IPS-15b (cell line): Measurements from ENCODE around the gene HBA2.
"Not testable (repeated sequence)": the region's sequence is repeated elsewhere in the genome, so short reads cannot be mapped to it uniquely, and the experiment has no call there.

ENCODE experiments used
- H3K27me3 ChIP-seq: one replicate; pipeline ENCODE4 v1.6.1; 2013; ENCODE audit warnings: low read length; ENCODE audit not compliant: control insufficient read depth, insufficient read depth
- H3K36me3 ChIP-seq: one replicate; pipeline ENCODE4 v1.6.1; 2013; ENCODE audit warnings: low read length; ENCODE audit not compliant: control insufficient read depth, insufficient read depth
- H3K4me1 ChIP-seq: one replicate; pipeline ENCODE4 v1.6.1; 2013; ENCODE audit warnings: mild to moderate bottlenecking, low read length; ENCODE audit not compliant: control insufficient read depth, insufficient read depth
- H3K4me3 ChIP-seq: one replicate; pipeline ENCODE4 v1.5.1; 2013; ENCODE audit warnings: low read depth, low read length
- H3K9ac ChIP-seq: one replicate; pipeline ENCODE4 v1.6.1; 2013; ENCODE audit warnings: low read depth, mild to moderate bottlenecking, low read length
- H3K9me3 ChIP-seq: one replicate; pipeline ENCODE4 v1.6.1; 2013; ENCODE audit warnings: mild to moderate bottlenecking, low read length; ENCODE audit not compliant: control insufficient read depth, insufficient read depth

The HBA2 gene

DNA sequence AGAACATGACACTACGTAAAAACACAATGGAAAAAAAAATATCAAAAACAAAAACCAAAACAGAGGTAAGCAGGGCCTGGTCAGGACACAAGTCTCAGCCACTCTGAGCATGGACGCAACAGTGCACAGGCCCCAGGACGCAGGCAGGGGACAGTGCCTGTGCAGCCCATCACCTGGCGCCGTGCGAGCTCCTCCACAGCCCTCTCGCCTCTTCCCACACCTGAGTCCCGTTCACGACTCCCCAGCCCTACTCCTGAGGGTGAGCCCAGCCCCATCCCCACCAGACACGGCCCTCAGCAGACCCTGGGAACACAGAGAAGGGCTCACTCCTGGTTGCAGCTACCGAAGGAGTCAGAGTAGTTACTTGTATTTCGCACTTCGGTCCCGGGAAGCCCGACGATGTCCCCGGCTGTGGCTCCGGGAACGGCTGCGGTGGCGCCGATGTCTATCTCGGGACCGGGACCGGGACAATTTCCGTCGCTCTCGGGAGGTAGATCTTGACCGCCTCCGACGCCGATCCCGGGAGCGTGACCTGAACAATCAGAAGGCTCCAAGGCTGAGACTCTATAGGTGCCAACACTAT is 17.0 kb downstream of the HBA2 start:
- no peak overlapping the region for H3K9ac ChIP-seq
- H3K4me1 ChIP-seq: no peaks in the 10 kb centered on the region
- H3K27me3 ChIP-seq: no peaks in the 10 kb centered on the region
- H3K4me3 ChIP-seq: no peak overlapping the region
- H3K9me3 ChIP-seq: no peaks in the 10 kb centered on the region
- peaks cover 64% of the 10 kb centered on the region for H3K36me3 ChIP-seq

DNA sequence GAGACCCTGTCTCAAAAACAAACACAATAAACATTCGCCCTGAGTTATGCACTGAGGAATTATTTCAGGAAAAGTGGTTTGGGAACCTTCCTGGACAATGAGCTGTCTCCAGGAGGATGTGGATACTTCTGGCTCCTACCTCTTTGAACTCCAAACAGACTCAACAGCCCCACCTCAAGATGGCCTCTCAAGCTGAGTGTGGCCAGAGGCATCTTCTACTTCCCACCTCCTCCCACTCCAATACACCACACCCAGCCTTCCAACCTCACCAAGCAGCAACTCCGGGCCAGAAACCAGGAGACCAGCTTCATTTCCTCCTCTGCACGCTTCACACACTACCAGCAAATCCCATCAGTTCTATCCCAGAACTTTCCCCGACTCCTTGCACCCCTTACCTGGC is 19.2 kb downstream of the HBA2 start:
- Histone ChIP-seq H3K4me1 (no peaks in the 10 kb centered on the region), H3K4me3 (no peak overlapping the region), H3K36me3 (peaks cover 78% of the 10 kb centered on the region), H3K9ac (no peak overlapping the region), H3K9me3 (no peaks in the 10 kb centered on the region), H3K27me3 (no peaks in the 10 kb centered on the region)

DNA sequence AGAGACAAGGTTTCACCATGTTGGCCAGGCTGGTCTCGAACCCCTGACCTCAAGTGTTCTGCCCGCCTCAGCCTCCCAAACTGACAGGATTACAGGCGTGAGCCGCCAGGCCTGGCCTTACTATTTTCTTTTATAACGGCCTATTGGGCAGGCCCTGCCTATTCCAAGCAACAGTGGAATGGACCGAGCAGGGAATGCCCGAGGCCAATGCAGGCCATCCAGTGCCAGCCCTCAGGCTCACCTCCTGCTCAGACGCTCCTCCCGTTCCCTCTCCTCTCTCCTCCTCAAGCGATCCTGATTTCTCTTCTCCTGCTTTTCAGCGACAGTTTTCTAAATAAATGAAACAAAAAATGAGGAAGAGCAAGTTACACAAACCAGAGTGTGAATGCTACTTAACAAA is 20.0 kb downstream of the HBA2 start:
- peaks cover 76% of the 10 kb centered on the region for H3K36me3 ChIP-seq
- H3K4me1 ChIP-seq: no peaks in the 10 kb centered on the region
- H3K27me3 ChIP-seq: no peaks in the 10 kb centered on the region
- no peak overlapping the region for H3K4me3 ChIP-seq
- no peaks in the 10 kb centered on the region for H3K9me3 ChIP-seq
- no peak overlapping the region for H3K9ac ChIP-seq

DNA sequence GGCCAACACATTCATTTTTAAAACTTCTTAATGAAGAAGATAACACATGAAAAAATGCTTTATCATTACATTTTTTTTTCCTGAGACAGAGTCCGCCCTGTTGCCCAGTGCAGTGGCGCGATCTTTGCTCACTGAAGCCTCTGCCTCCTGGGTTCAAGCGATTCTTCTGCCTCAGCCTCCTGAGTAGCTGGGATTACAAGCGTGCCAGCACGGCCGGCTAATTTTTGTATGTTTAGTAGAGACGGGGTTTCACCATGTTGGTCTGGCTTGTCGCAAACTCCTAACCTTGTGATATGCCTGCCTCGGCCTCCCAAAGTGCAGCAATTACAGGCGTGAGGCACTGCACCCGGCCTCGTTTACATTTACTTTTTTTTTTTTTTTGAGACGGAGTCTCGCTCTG is 20.8 kb downstream of the HBA2 start:
- H3K4me1 ChIP-seq: no peaks in the 10 kb centered on the region
- peaks cover 77% of the 10 kb centered on the region for H3K36me3 ChIP-seq
- H3K9me3 ChIP-seq: no peaks in the 10 kb centered on the region
- no peaks in the 10 kb centered on the region for H3K27me3 ChIP-seq
- no peak overlapping the region for H3K4me3 ChIP-seq
- no peak overlapping the region for H3K9ac ChIP-seq

DNA sequence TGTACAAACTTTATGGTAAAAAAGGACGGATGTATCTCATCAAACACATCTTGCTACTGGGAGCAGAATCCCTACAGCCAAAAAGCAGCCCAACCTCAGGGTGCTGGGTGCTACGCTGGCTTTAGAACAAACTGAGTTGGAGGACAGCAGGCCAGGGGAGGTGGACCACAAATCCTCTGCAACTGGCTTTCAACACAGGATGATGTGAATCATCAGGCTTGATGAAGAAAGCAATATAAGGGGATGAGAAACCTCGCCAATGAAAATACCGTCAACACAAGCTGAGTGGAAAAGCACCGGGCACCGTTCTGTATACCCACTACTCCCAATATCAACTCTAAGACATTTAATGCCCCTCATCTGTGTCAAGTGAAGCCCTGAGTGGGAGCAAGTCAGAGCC is 21.8 kb downstream of the HBA2 start:
- H3K27me3 ChIP-seq: no peaks in the 10 kb centered on the region
- H3K4me1 ChIP-seq: no peaks in the 10 kb centered on the region
- peaks cover 73% of the 10 kb centered on the region for H3K36me3 ChIP-seq
- H3K4me3 ChIP-seq: no peak overlapping the region
- H3K9me3 ChIP-seq: no peaks in the 10 kb centered on the region
- no peak overlapping the region for H3K9ac ChIP-seq

DNA sequence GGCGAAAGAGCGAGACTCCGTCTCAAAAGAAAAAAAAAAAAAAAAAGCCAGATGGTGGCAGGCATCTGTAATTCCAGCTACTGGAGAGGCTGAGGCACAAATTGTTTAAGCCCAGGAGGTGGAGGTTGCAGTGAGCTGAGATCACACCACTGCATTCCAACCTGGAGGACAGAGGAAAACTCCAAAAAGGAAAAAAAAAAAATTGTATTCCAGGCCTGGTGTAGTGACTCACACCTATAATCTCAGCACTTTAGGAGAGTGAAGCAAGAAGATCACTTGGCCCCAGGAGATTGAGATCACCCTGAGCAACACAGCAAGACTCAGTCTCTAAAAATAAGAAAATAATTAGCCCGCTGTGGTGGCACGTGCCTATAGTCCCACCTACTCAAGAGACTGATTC is 27.7 kb downstream of the HBA2 start:
- Histone ChIP-seq H3K36me3 (peaks cover 48% of the 10 kb centered on the region), H3K4me1 (no peaks in the 10 kb centered on the region), H3K9me3 (no peaks in the 10 kb centered on the region), H3K27me3 (no peaks in the 10 kb centered on the region), H3K4me3 (no peak overlapping the region), H3K9ac (no peak overlapping the region)

DNA sequence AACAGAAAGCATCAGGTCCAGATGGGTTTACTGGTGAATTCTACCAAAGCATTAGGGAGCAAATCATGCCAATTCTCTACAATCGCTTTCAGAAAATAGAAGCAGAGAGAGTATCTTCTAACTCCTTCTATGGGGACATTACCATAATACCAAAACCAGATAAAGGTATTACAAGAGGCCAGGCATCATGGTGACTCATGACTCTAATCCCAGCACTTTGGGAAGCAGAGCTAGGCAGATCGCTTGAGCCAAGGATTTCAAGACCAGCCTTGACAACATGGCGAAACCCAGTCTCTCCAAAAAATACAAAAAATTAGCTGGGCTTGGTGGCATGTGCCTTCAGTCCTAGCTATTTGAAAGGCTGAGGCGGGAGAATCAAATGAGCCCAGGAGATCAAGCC is 30.6 kb downstream of the HBA2 start:
- Histone ChIP-seq H3K9me3 (no peaks in the 10 kb centered on the region), H3K4me1 (no peaks in the 10 kb centered on the region), H3K4me3 (no peak overlapping the region), H3K27me3 (no peaks in the 10 kb centered on the region), H3K36me3 (peaks cover 47% of the 10 kb centered on the region), H3K9ac (no peak overlapping the region)

DNA sequence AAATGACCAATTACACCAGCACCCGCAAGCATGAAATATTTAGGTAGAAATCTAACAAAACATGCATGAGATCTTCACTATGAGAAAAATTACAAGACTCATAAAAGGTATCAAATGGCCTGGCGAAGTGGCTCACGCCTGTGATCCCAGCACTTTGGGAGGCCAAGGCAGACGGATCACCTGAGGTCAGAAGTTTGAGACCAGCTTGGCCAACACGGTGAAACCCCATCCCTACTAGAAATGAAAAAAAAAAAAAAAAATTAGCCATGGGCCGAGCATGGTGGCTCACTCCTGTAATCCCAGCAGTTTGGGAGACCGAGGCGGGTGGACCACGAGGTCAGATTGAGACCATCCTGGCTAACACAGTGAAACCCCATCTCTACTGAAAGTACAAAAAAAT is 31.4 kb downstream of the HBA2 start:
- H3K36me3 ChIP-seq: peaks cover 43% of the 10 kb centered on the region
- not testable (repeated sequence) for H3K4me1 ChIP-seq, H3K27me3 ChIP-seq, H3K4me3 ChIP-seq, H3K9me3 ChIP-seq, H3K9ac ChIP-seq

DNA sequence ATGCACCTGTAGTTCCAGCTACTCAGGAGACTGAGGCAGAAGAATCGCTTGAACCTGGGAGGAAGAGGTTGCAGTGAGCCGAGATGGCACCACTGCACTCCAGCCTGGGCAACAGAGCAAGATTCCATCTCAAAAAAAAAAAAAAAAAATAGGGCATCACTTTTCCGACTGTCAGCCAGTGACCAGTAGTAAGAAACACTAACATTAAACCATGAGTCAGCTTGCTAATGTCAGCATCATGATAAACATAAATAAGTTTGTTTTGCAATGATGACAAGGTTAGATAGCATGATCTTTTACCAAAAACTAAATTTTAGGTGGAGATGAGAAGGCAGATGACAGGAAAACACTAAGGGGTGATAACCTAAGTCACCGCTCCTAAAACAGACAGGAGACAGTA is 36.7 kb downstream of the HBA2 start:
- H3K9ac ChIP-seq, H3K27me3 ChIP-seq, H3K4me3 ChIP-seq, H3K9me3 ChIP-seq, H3K4me1 ChIP-seq: not testable (repeated sequence)
- peaks cover 48% of the 10 kb centered on the region for H3K36me3 ChIP-seq

DNA sequence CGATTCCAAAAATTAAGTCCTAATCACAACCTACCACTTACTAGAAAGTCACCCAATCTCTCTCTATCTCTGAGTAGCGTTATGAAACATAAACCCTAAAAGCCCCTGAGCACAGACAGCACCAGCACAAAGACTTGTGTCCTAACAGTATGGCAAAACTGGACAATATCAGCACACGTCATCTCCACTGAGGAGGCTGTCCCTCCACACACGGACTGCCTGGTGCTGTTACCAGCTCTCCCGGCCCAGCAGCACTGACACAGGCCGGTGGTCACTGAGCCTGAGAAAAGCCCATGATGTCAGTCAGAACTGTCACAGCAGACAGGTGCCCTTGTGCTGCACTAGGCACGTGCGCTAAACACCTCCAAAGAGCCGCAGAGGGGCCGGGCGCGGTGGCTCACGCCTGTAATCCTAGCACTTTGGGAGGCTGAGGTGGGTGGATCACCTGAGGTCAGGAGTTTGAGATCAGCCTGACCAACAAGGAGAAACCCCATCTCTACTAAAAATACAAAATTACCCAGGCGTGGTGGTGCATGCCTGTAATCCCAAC is 39.0 kb downstream of the HBA2 start:
- not testable (repeated sequence) for H3K9ac ChIP-seq, H3K9me3 ChIP-seq, H3K27me3 ChIP-seq, H3K4me1 ChIP-seq, H3K4me3 ChIP-seq
- peaks cover 40% of the 10 kb centered on the region for H3K36me3 ChIP-seq

DNA sequence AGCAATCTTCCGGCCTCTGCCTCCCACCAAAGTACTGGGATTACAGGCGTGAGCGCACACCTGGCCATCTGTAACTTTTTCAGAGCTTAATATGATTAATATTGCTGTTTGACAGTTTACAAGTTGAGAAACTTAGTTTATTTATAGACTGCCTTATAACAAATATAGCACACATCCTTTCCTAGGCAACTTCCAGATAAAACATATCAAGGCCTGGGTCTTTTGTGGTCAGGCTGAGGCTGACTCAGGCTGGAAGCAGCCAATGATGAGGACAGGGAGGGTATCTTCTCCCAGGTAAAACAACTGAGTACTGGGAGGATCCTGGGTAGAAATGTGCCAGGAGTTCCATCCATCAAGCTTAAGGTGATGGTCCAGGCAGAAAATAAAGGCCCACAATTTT is 40.3 kb downstream of the HBA2 start:
- no peaks in the 10 kb centered on the region for H3K27me3 ChIP-seq
- H3K9ac ChIP-seq: no peak overlapping the region
- H3K4me3 ChIP-seq: no peak overlapping the region
- no peaks in the 10 kb centered on the region for H3K4me1 ChIP-seq
- H3K9me3 ChIP-seq: no peaks in the 10 kb centered on the region
- peaks cover 36% of the 10 kb centered on the region for H3K36me3 ChIP-seq

DNA sequence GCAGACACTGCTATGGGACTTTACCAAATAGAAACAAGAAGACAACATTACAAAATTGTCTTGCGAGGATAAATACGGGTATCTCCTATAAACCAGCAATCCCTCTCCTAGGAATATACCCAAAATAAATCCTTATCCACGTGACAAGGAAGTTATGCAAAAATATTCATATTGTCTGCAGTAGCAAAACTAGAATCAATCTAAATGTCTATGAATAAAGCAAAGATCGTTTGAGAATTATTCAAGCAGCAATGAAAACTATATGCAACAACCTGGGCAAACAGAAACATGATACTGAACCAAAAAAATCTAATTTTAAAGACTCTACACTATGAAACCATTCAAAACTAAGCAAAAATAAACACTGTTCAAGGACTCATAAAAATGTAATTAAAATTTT is 47.3 kb downstream of the HBA2 start:
- Histone ChIP-seq H3K9ac (no peak overlapping the region), H3K4me1 (no peaks in the 10 kb centered on the region), H3K36me3 (peaks cover 41% of the 10 kb centered on the region), H3K27me3 (no peaks in the 10 kb centered on the region), H3K4me3 (no peak overlapping the region), H3K9me3 (no peaks in the 10 kb centered on the region)
